Measurements from ENCODE around the gene POLD3. TPM values are rescaled to one million over a fixed set of nuclear protein-coding genes. Genes with fewer than 3 reads are reported as not detected.

POLD3 gene
- total RNA-seq, 2 donors from 2014 or later, result 4.6 to 7.0 TPM

GRCh38 chr11:74672332-74672955, 80.1 kb downstream of the POLD3 start:
- TF ChIP-seq CTCF (IDR thresholded peaks at IDR 0.05), result no peak
- Histone ChIP-seq H3K36me3 (no peaks in the 10 kb centered on the region), H3K9me3 (no peaks in the 10 kb centered on the region), H3K4me3 (no peak overlapping the region), H3K4me1 (peaks cover 0 to 19% of the 10 kb centered on the region in 2 donors), H3K27me3 (no peaks in the 10 kb centered on the region), H3K27ac (peak overlapping the region; percentile 75 to 85)
- no peak for DNase-seq (ENCODE audit: low spot score)

DNA sequence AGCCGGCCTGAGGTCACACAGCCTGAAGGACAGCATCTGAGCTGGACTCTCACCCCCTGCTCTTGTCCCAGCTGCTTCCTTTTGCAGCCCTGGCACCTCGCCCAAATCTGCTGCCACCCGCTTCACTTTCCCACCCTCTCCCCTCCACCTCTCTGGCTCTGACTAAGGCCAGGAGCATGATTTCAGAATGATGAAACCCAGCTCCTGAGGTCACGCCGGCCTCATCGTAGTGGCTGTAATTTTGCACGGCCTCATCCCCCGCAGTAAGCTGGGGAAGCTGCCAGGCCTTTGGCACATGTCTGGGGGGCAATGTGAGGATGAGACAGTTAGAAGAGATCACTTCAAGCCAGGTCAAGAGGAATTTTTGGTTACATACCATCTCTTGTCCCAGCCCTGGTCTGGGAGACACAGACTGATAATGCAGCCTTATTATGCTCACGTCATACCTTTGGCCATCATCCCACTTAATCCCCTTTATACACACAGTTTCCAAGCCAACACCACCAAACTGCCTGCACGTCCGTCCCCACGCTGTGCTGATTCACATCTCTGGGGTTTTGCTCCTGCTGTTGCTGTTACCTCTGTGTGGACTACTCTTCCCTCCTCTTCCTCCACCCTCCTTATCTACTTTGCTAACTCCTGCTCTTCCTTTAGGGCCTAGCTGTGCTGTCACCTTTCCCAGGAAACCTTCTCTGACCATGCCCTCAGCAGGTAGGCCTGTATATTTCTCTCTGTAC, 80.7 kb downstream of the POLD3 start:
- H3K9me3 ChIP-seq, result no peaks in the 10 kb centered on the region
- TF ChIP-seq CTCF (IDR thresholded peaks at IDR 0.05), result no peak
- H3K27me3 ChIP-seq, result no peaks in the 10 kb centered on the region
- peak; percentile 91 for DNase-seq (ENCODE audit: low spot score)
- H3K36me3 ChIP-seq, result no peaks in the 10 kb centered on the region
- peak overlapping the region; percentile 75 to 85 for H3K27ac ChIP-seq
- H3K4me3 ChIP-seq, result no peak overlapping the region
- peaks cover 0 to 19% of the 10 kb centered on the region in 2 donors for H3K4me1 ChIP-seq

GRCh38 chr11:74673693-74674360, 81.4 kb downstream of the POLD3 start:
- Histone ChIP-seq H3K4me3 (no peak overlapping the region), H3K9me3 (no peaks in the 10 kb centered on the region), H3K27ac (peak overlapping the region; percentile 75 to 85), H3K27me3 (no peaks in the 10 kb centered on the region), H3K4me1 (peaks cover 0 to 19% of the 10 kb centered on the region in 2 donors), H3K36me3 (no peaks in the 10 kb centered on the region)
- TF ChIP-seq CTCF (IDR thresholded peaks at IDR 0.05), result no peak
- DNase-seq (ENCODE audit: low spot score), result no peak

- Histone ChIP-seq H3K27ac (no peak overlapping the region), H3K9me3 (no peaks in the 10 kb centered on the region), H3K27me3 (no peaks in the 10 kb centered on the region), H3K4me1 (peaks cover 0 to 19% of the 10 kb centered on the region in 2 donors), H3K4me3 (no peak overlapping the region), H3K36me3 (no peaks in the 10 kb centered on the region)
- DNase-seq (ENCODE audit: low spot score), result no peak
- no peak for TF ChIP-seq CTCF (IDR thresholded peaks at IDR 0.05)
Observed at GRCh38 chr11:74675761-74676160, 83.4 kb downstream of the POLD3 start.

DNA sequence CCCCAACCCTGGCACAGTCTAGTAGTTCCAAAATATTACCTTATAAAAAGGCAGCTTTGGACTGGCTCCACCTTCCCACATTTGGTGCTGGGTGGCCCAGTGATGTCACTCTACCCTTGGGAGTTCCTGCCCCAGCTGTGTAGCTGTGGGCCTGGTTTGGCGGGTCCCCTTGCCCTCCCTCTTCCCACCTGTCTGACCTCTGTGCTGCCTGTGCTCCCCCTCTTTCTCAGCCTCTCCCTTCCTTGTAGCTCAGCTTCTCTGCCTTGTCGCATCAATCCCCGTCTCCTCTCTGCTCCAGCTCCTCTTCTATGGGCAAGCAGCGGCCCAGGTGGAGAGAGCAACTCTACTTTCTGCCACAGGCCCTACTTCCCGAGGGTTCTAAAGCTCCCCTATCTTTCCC, 84.2 kb downstream of the POLD3 start:
- Histone ChIP-seq H3K27ac (peak overlapping the region in 1 of 2 donors; percentile 3), H3K9me3 (no peaks in the 10 kb centered on the region), H3K27me3 (no peaks in the 10 kb centered on the region), H3K4me1 (peaks cover 0 to 19% of the 10 kb centered on the region in 2 donors), H3K4me3 (no peak overlapping the region), H3K36me3 (no peaks in the 10 kb centered on the region)
- no peak for TF ChIP-seq CTCF (IDR thresholded peaks at IDR 0.05)
- DNase-seq (ENCODE audit: low spot score), result peak; percentile 53
